HG02970 (cell line): ENCODE measurements around the gene EPHB2.

Source experiments
- ATAC-seq: cut with Tn5 transposase; IDR thresholded peaks from one replicate; pipeline ENCODE4 v1.9.1; 2021; ENCODE audit warnings: mild to moderate bottlenecking, moderate library complexity, moderate number of reproducible peaks; ENCODE audit not compliant: unreplicated experiment, low FRiP score

The EPHB2 gene

GRCh38 chr1:22962558-22962957 lies 251.9 kb downstream of the EPHB2 start:
- ATAC-seq = no peak

GRCh38 chr1:22963044-22963677 lies 252.5 kb downstream of the EPHB2 start:
- ATAC-seq = no peak

GRCh38 chr1:22966309-22966708 lies 255.7 kb downstream of the EPHB2 start:
- no peak for ATAC-seq

- ATAC-seq = no peak
These were observed 257.2 kb downstream of the EPHB2 start for GRCh38 chr1:22967833-22968232.

- ATAC-seq = no peak
These were observed 258.7 kb downstream of the EPHB2 start for GRCh38 chr1:22969304-22969709.

GRCh38 chr1:22970096-22970495 lies 259.5 kb downstream of the EPHB2 start:
- no peak for ATAC-seq
